Fibroblast of the aortic adventitia (primary cell): Measurements from ENCODE around the gene IKBKE. TPM values are rescaled to one million over a fixed set of nuclear protein-coding genes. Genes with fewer than 3 reads are reported as not detected.

ENCODE experiments used
- DNase-seq: peaks from one replicate; pipeline ENCODE4 v3.0.0-alpha.2; 2010; ENCODE audit warnings: low read depth
- H3K4me3 ChIP-seq: 2 replicates; pipeline ENCODE4 v1.5.1; 2011; ENCODE audit warnings: low read depth, mild to moderate bottlenecking, control low read depth, low read length, moderate library complexity
- CTCF ChIP-seq: IDR thresholded peaks from 2 replicates; pipeline ENCODE4 v1.5.1; 2011; ENCODE audit warnings: mild to moderate bottlenecking, low read length, control low read depth, inconsistent platforms; ENCODE audit not compliant: insufficient read depth
- total RNA-seq: library from RNA; depleted of rRNA; stranded (reverse); fragments of >200 nt; gene quantifications from 2 replicates; pipeline ENCODE4 v1.2.3, GENCODE V29; 2012; ENCODE audit warnings: low replicate concordance

The IKBKE gene
- total RNA-seq: 11.5 and 67.9 TPM in 2 replicates

GRCh38 chr1:206469933-206470691, at the start of gene IKBKE:
Gene IKBKE, plus strand, starts transcription at chr1:206470476. Its CDS starts 2,752 bp downstream, at chr1:206473228.
- peak within 1 kb of the TSS; percentile 99 for H3K4me3 ChIP-seq
- peak; percentile 56 for TF ChIP-seq CTCF
- peak; percentile 76 for DNase-seq

- no peak for TF ChIP-seq CTCF
- no peak for DNase-seq
- no peak overlapping the region for H3K4me3 ChIP-seq
Observed at GRCh38 chr1:206421616-206422340, 48.5 kb upstream of the IKBKE start.

- no peak for DNase-seq
- no peak overlapping the region for H3K4me3 ChIP-seq
Observed at GRCh38 chr1:206422525-206422924, 47.8 kb upstream of the IKBKE start.

GRCh38 chr1:206427291-206427690, 43.0 kb upstream of the IKBKE start:
- H3K4me3 ChIP-seq: no peak overlapping the region
- DNase-seq: no peak
- TF ChIP-seq CTCF: no peak

More at GRCh38 chr1:206422525-206422924, 47.8 kb upstream of the IKBKE start:
- TF ChIP-seq CTCF: no peak

GRCh38 chr1:206429421-206429820, 40.9 kb upstream of the IKBKE start:
- no peak for TF ChIP-seq CTCF
- no peak overlapping the region for H3K4me3 ChIP-seq
- no peak for DNase-seq

DNA sequence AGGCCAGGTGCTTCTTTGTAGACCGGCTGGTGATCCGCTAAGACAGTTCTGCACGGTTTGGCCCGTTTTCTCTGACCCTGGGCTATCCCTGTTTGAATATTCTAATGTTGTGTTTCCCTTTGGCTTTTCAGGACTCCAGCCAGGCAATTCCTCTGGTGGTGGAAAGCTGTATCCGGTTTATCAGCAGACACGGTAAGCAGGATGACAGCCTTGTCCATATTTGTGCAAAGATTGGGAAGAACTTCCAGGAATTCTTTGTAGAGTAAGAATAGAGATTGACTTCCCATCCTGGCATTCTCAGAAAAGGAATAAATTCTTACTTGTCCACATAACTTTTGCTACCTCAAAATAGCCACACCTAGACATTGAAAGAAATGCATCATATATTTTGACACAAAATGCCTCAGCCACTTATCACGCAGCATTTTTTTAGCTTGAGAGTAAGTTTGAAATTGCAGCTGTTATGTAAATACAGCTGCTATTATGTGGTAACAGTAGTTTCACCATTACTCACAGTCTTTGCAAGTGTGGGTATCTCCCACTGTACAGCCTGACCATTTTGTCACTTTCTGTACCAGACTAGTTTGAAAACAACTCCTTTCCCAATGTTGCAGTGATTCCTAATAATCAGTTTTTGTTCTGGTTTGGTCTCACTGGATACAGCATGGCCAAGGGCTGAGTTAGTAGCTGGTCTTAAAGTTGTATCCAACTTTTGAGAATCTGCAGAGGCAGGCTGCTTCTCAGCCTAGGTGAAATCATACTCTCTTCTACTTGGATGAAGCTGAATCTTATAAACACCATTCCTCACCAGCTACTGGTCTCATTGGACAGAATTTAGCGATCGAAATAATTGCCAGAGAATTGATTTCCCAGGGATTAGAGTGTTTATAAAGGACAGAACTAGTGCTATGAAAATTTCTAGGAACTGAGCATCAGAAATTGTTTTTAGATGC, 40.0 kb upstream of the IKBKE start:
- DNase-seq: peak; percentile 87
- H3K4me3 ChIP-seq: no peak overlapping the region
- peak; percentile 65 for TF ChIP-seq CTCF
